Measurements from ENCODE around the gene LGALS1.
"Not testable (repeated sequence)": the region's sequence is repeated elsewhere in the genome, so short reads cannot be mapped to it uniquely, and the experiment has no call there.

GRCh38 chr22:37717746-37718305 is 42.4 kb downstream of the LGALS1 start:
- TF ChIP-seq TAF1 (conservative IDR thresholded peaks at IDR 0.05); CTCF (IDR thresholded peaks at IDR 0.05; ENCODE audit: low read depth, low read length, missing input control); RAD21 (IDR thresholded peaks at IDR 0.05); GABPA (IDR thresholded peaks at IDR 0.05 in 1 of 2, conservative IDR thresholded peaks at IDR 0.05 in 1 of 2); FOXA1 (IDR thresholded peaks at IDR 0.05); REST (IDR thresholded peaks at IDR 0.05); JUND (IDR thresholded peaks at IDR 0.05); ZBTB33 (IDR thresholded peaks at IDR 0.05); YY1 (IDR thresholded peaks at IDR 0.05); ATF3 (IDR thresholded peaks at IDR 0.05); MAX (IDR thresholded peaks at IDR 0.05); FOXA2 (IDR thresholded peaks at IDR 0.05): not testable (repeated sequence)
